BE2C (cell line): Measurements from ENCODE around the gene AKAP6.

Source experiments
- DNase-seq: peaks from one replicate; pipeline ENCODE4 v3.0.0-alpha.2; 2020
- H3K27me3 ChIP-seq: fragments of 250-450 bp; sonication (Bioruptor Pico); 2 replicates; pipeline ENCODE4 v1.5.1; 2020; ENCODE audit warnings: mild to moderate bottlenecking
- H3K36me3 ChIP-seq: fragments of 250-450 bp; sonication (Bioruptor Pico); 2 replicates; pipeline ENCODE4 v1.5.1; 2020; ENCODE audit warnings: mild to moderate bottlenecking
- H3K4me1 ChIP-seq: fragments of 250-450 bp; sonication (Bioruptor Pico); 2 replicates; pipeline ENCODE4 v1.5.1; 2020
- H3K4me3 ChIP-seq: 2 replicates; pipeline ENCODE4 v1.5.1; 2011; ENCODE audit warnings: low read depth, low read length
- H3K9me3 ChIP-seq: fragments of 250-450 bp; sonication (Bioruptor Pico); 2 replicates; pipeline ENCODE4 v1.5.1; 2020
- TF ChIP-seq, protein P1 (sequence below): IDR thresholded peaks from 2 replicates; pipeline ENCODE4 v1.5.1; 2012; ENCODE audit warnings: mild to moderate bottlenecking, low read depth, low read length

Gene AKAP6

DNA sequence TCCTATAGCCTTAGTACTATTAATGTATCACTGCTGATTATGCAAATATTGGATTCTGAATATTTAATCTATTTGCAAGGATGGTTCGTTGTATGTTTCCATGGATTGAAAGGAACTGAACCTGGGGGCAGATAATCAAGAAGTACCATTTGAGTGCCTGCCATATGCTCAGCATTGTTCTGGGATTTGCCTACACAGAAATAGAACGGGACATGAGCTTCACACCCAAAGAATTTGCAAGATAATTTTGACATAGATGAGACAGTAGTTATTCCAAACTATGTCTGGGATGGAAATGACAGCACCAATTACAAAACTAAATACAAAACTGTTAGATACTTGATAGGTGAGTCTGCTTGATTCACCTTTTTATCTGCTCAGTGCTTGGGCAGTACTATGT, 476.9 kb downstream of the AKAP6 start:
- Histone ChIP-seq H3K36me3 (no peaks in the 10 kb centered on the region), H3K4me3 (no peak overlapping the region), H3K4me1 (no peaks in the 10 kb centered on the region), H3K27me3 (no peaks in the 10 kb centered on the region), H3K9me3 (no peaks in the 10 kb centered on the region)
- DNase-seq: no peak
- TF ChIP-seq, protein P1, sequence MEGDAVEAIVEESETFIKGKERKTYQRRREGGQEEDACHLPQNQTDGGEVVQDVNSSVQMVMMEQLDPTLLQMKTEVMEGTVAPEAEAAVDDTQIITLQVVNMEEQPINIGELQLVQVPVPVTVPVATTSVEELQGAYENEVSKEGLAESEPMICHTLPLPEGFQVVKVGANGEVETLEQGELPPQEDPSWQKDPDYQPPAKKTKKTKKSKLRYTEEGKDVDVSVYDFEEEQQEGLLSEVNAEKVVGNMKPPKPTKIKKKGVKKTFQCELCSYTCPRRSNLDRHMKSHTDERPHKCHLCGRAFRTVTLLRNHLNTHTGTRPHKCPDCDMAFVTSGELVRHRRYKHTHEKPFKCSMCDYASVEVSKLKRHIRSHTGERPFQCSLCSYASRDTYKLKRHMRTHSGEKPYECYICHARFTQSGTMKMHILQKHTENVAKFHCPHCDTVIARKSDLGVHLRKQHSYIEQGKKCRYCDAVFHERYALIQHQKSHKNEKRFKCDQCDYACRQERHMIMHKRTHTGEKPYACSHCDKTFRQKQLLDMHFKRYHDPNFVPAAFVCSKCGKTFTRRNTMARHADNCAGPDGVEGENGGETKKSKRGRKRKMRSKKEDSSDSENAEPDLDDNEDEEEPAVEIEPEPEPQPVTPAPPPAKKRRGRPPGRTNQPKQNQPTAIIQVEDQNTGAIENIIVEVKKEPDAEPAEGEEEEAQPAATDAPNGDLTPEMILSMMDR: no peak

DNA sequence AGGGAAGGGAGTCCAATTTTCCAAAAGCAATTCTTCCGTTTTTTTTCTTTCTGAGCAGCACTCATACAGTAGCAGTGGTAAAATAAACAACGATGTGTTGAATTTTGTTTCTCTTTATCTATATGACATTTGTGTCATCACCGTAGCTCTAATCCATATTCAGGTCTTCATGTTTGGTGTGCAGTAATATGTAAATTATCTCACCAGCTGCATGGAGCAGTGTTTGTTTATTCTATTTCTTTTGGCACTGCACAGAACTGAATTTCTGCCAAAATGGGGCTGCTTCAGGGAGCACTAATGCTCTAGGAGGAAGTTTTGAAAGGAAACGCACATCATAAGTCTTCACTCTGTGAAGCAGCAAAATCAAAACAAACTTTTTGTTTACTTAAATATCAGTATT, 479.5 kb downstream of the AKAP6 start:
- Histone ChIP-seq H3K4me1 (no peaks in the 10 kb centered on the region), H3K9me3 (no peaks in the 10 kb centered on the region), H3K27me3 (no peaks in the 10 kb centered on the region), H3K4me3 (no peak overlapping the region), H3K36me3 (no peaks in the 10 kb centered on the region)
- TF ChIP-seq, protein P1: no peak
- no peak for DNase-seq

DNA sequence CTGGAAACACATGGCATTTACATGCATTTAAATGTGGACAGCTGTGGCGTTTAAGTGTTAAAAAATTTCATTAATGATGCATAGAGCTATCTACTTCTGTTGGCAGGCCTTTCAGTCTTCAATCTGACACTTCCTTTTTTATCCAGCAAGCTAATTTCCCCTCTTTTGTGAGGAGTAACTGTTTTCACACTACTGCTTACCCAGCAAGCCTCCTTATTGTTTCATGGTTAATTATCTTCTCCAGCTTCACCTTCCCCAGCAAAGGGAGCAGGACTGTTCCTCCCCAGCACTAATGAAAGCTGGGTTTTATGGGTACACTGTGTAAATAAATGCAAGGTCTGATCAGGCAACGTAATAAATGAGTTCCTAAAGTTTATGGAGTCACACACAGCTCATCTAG, 480.2 kb downstream of the AKAP6 start:
- DNase-seq: no peak
- Histone ChIP-seq H3K27me3 (no peaks in the 10 kb centered on the region), H3K4me1 (no peaks in the 10 kb centered on the region), H3K36me3 (no peaks in the 10 kb centered on the region), H3K9me3 (no peaks in the 10 kb centered on the region), H3K4me3 (no peak overlapping the region)
- TF ChIP-seq, protein P1: no peak

DNA sequence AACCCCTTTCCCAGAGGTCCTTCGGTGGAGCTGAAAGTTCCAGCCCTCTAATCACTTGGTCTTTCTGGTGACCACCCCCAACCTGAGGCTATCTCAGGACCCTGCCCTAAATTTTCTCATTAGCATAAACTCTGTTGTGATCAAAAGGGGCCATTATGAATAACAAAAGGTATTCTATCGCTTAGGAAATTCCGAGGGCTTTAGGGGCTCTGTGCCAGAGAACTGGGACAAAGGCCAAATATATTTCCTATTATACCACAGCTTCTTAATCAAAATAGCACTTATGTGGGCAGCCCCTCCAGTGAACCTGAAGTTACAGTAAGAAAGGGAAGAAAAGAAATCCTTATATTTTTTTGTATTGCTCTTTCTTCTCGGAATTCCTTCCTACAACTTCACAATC, 484.3 kb downstream of the AKAP6 start:
- TF ChIP-seq, protein P1: no peak
- no peak for DNase-seq
- no peaks in the 10 kb centered on the region for H3K4me1 ChIP-seq
- H3K9me3 ChIP-seq: no peaks in the 10 kb centered on the region
- no peaks in the 10 kb centered on the region for H3K36me3 ChIP-seq
- H3K4me3 ChIP-seq: no peak overlapping the region
- no peaks in the 10 kb centered on the region for H3K27me3 ChIP-seq

DNA sequence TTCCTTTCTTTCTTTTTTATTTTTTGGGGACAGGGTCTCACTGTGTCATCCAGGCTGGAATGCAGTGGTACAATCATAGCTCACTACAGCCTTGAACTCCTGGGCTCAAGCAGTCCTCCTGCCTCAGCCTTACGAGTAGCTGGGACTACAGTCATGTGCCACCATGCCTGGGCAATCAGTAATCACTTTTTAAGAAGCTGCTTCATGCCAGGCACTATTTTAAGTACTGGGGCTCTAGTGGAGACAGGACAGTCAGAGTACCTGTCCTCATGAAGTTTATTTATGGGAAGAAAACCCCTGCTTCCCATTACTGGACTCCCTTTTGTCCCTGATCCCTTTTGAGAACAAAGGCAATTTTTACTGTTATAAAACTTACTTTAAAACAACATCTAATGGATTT, 485.6 kb downstream of the AKAP6 start:
- Histone ChIP-seq H3K4me1 (no peaks in the 10 kb centered on the region), H3K9me3 (no peaks in the 10 kb centered on the region), H3K27me3 (no peaks in the 10 kb centered on the region), H3K4me3 (no peak overlapping the region), H3K36me3 (no peaks in the 10 kb centered on the region)
- TF ChIP-seq, protein P1: no peak
- DNase-seq: no peak

DNA sequence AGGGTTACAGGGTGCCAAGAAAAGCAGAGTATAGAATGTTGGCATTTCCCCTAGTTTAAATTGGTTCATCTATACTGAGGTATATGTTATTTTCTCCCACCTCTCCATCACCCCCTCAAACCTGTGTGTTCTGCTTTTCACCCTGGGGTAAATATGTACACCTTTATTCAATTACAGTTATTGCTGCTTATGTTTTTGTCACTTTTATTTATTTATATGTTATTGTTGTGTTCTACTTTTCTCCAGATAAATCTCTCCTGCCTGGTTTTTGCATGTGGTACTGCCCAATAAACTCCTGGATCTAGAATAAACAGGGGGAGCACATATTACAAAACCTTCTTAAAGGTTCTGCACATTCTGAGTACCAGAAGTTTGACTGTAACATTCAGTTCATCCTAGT, 487.5 kb downstream of the AKAP6 start:
- Histone ChIP-seq H3K9me3 (no peaks in the 10 kb centered on the region), H3K4me1 (no peaks in the 10 kb centered on the region), H3K36me3 (no peaks in the 10 kb centered on the region), H3K4me3 (no peak overlapping the region), H3K27me3 (no peaks in the 10 kb centered on the region)
- TF ChIP-seq, protein P1: no peak
- no peak for DNase-seq
